Glutamatergic neuron (in vitro differentiated cells): ENCODE data around the gene NLGN4X. TPM values are rescaled to one million over a fixed set of nuclear protein-coding genes. Genes with fewer than 3 reads are reported as not detected.

Source experiments
- DNase-seq: peaks from one replicate; pipeline ENCODE4 v3.0.0; 2022
- H3K27ac Mint-ChIP-seq: one replicate; pipeline ENCODE4 v1.8.0; 2020; ENCODE audit warnings: mild to moderate bottlenecking, mixed read lengths, inconsistent platforms; ENCODE audit not compliant: unreplicated experiment
- H3K27me3 Mint-ChIP-seq: one replicate; pipeline ENCODE4 v1.8.0; 2020; ENCODE audit warnings: mild to moderate bottlenecking, moderate library complexity, mixed read lengths, inconsistent platforms; ENCODE audit not compliant: unreplicated experiment
- H3K36me3 Mint-ChIP-seq: one replicate; pipeline ENCODE4 v1.8.0; 2020; ENCODE audit warnings: mild to moderate bottlenecking, mixed read lengths, inconsistent platforms; ENCODE audit not compliant: unreplicated experiment
- H3K4me1 Mint-ChIP-seq: one replicate; pipeline ENCODE4 v1.8.0; 2020; ENCODE audit warnings: mild to moderate bottlenecking, low read depth, mixed read lengths, inconsistent platforms; ENCODE audit not compliant: unreplicated experiment
- H3K4me3 Mint-ChIP-seq: one replicate; pipeline ENCODE4 v1.8.0; 2020; ENCODE audit warnings: mild to moderate bottlenecking, mixed read lengths, inconsistent platforms; ENCODE audit not compliant: unreplicated experiment
- H3K9me3 Mint-ChIP-seq: one replicate; pipeline ENCODE4 v1.8.0; 2020; ENCODE audit warnings: mild to moderate bottlenecking, moderate library complexity, mixed read lengths, inconsistent platforms; ENCODE audit not compliant: unreplicated experiment
- total RNA-seq: library from RNA; stranded (reverse); fragmentation: NEBNext Ultra II Directional; extraction: Animal tissue kit (Norgen Biotek cat#: 25700); gene quantifications from one replicate; pipeline ENCODE4 v1.2.1, GENCODE V29; 2021; ENCODE audit not compliant: unreplicated experiment
- TF ChIP-seq, protein P1 (sequence below): fragments of 200-600 bp; sonication (generic); IDR thresholded peaks from one replicate; pipeline ENCODE4 v1.5.0; 2021; ENCODE audit not compliant: partially characterized antibody, unreplicated experiment

NLGN4X gene
- total RNA-seq, 1 donor from 2014 or later, result 40.9 TPM

DNA sequence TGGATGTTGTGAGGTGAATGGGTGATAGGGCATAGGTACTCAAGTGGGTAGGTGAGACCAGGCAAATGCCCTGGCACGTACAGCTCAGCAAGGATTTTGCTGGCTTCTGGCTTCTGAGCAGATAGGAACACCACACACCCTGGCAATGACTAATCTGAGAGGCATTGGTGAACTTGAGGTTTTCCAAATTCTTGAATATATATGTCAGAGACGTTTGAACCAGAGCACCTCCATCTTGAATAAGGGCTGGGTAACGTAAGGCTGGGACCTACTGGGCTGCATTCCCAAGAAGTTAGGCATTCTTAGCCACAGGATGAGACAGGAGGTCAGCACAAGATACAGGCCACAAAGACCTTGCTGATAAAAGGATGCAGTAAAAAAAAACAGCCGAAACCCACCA, 204.5 kb downstream of the NLGN4X start:
- Mint-ChIP-seq H3K36me3 (no peaks in the 10 kb centered on the region), H3K27me3 (no peaks in the 10 kb centered on the region), H3K9me3 (no peaks in the 10 kb centered on the region), H3K27ac (no peak overlapping the region), H3K4me3 (no peak overlapping the region), H3K4me1 (peaks cover 10% of the 10 kb centered on the region)
- TF ChIP-seq, protein P1, sequence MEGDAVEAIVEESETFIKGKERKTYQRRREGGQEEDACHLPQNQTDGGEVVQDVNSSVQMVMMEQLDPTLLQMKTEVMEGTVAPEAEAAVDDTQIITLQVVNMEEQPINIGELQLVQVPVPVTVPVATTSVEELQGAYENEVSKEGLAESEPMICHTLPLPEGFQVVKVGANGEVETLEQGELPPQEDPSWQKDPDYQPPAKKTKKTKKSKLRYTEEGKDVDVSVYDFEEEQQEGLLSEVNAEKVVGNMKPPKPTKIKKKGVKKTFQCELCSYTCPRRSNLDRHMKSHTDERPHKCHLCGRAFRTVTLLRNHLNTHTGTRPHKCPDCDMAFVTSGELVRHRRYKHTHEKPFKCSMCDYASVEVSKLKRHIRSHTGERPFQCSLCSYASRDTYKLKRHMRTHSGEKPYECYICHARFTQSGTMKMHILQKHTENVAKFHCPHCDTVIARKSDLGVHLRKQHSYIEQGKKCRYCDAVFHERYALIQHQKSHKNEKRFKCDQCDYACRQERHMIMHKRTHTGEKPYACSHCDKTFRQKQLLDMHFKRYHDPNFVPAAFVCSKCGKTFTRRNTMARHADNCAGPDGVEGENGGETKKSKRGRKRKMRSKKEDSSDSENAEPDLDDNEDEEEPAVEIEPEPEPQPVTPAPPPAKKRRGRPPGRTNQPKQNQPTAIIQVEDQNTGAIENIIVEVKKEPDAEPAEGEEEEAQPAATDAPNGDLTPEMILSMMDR, result no peak
- DNase-seq, result no peak

DNA sequence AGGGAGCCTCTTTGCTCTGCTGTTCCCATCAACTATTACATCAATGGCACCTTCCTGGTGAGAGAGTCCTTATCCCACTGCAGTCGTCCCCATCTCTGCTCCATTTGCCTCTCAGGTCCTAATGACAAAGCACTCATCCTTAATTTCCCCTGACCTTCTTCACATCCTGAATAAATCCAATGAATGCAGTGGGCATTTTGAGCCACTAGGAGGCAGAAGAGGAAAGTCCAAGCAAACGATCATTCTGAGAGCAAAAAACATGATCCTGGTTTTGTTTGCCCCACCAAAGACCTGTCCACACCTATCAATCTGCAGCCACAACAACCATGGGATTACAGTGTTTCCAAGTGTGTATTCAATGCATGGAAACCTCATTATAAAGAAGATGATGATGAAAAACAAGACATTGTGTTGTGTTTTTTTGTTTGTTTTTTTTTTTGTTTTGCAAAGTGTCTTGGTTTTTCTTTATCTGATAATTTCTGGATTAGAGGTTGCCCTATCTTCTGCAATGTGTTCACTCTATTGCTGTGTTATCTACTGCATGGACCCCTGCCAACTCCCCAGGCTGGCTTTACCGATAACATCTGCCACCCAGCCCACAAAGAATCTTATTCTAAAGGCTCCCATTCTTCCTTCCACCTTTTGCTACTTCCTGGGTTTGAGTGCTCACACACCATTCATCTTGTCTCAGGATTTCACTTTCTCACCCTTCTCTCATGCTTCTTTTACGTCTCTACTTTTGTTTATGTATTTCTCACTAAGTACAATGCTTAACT, 207.2 kb downstream of the NLGN4X start:
- Mint-ChIP-seq H3K4me1 (peaks cover 12% of the 10 kb centered on the region), H3K36me3 (no peaks in the 10 kb centered on the region), H3K4me3 (no peak overlapping the region), H3K27me3 (no peaks in the 10 kb centered on the region), H3K9me3 (peaks cover 3% of the 10 kb centered on the region), H3K27ac (no peak overlapping the region)
- DNase-seq, result peak; percentile 48
- TF ChIP-seq, protein P1, result peak; percentile 70

DNA sequence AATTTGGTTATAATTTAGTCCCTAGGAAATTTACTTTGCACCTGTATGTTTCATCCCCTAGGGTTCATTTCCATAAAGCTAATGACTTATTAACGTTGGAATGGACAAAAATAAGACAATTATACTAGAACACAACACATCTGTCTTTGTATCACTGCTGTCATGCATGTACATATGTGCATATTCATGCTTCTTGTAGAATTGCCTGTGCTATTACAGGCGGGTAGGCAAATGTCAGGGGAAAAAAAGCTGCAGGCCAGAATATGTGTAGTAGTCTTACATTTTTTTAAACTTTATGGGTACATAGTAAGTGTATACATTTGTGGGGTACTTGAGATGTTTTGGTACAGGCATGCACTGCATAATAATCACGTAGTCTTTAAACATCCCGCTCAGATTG, 209.6 kb downstream of the NLGN4X start:
- Mint-ChIP-seq H3K36me3 (no peaks in the 10 kb centered on the region), H3K4me1 (peaks cover 12% of the 10 kb centered on the region), H3K27ac (no peak overlapping the region), H3K4me3 (no peak overlapping the region), H3K9me3 (peaks cover 3% of the 10 kb centered on the region), H3K27me3 (no peaks in the 10 kb centered on the region)
- TF ChIP-seq, protein P1, result no peak
- DNase-seq, result no peak

DNA sequence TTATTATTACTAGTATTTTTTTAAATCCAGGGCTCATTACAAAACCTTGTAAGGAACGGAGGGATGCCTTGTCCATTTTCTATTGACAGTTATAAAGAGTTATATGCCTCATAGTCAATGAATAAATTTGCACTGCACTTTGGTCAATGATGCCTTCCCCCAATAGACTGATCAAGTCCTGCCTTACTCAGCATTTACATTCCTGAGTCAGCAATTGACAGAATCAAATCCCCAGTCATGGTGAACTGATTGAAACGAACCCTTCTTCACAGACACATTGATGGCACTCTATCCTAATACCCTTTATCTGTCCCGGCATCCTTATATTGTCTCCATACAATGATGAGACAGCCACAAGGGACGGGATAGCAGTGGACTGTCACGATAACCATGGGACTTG, 213.2 kb downstream of the NLGN4X start:
- peaks cover 3% of the 10 kb centered on the region for H3K9me3 Mint-ChIP-seq
- no peak overlapping the region for H3K4me3 Mint-ChIP-seq
- peaks cover 9% of the 10 kb centered on the region for H3K4me1 Mint-ChIP-seq
- no peak for DNase-seq
- no peaks in the 10 kb centered on the region for H3K36me3 Mint-ChIP-seq
- TF ChIP-seq, protein P1, result no peak
- H3K27me3 Mint-ChIP-seq, result no peaks in the 10 kb centered on the region
- H3K27ac Mint-ChIP-seq, result no peak overlapping the region

DNA sequence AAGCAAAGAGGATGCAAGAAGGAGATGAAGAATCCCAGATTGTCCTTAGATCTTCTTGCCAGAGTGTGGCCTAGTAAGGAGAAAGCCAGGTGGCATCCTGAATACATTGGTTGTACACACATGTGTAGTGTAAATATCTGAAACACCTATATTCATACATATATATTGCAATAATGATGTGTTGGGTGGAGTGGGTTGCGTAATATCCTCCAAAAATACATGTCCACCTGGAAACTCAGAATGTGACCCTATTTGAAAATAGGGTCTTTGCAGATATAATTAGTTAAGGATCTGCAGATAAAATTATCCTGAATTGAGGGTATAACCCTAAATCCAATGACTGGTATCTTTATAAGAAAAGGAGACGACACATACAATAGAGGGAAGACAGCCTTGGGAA, 216.3 kb downstream of the NLGN4X start:
- Mint-ChIP-seq H3K27me3 (peaks cover 2% of the 10 kb centered on the region), H3K9me3 (peaks cover 3% of the 10 kb centered on the region), H3K4me1 (no peaks in the 10 kb centered on the region), H3K27ac (no peak overlapping the region), H3K36me3 (no peaks in the 10 kb centered on the region), H3K4me3 (no peak overlapping the region)
- DNase-seq, result no peak
- TF ChIP-seq, protein P1, result no peak
